Parathyroid adenoma (tissue), 2 donors: ENCODE data around the gene SALL4.
"Not testable (repeated sequence)": the region's sequence is repeated elsewhere in the genome, so short reads cannot be mapped to it uniquely, and the experiment has no call there.

ENCODE experiments used
- H2AFZ ChIP-seq: fragments of 300-600 bp; sonication (generic); one replicate; pipeline ENCODE4 v1.7.0; 2017; ENCODE audit warnings: antibody characterized with exemption, mild to moderate bottlenecking
- H3K27ac ChIP-seq: fragments of 300-600 bp; sonication (generic); one replicate; pipeline ENCODE4 v1.7.0; 2017
- H3K27me3 ChIP-seq: fragments of 300-600 bp; sonication (generic); one replicate; pipeline ENCODE4 v1.7.0; 2017; ENCODE audit warnings: low read length; ENCODE audit not compliant: control insufficient read depth, insufficient read depth
- H3K36me3 ChIP-seq: fragments of 300-600 bp; sonication (generic); one replicate; pipeline ENCODE4 v1.7.0; 2017; ENCODE audit warnings: low read length; ENCODE audit not compliant: control insufficient read depth, insufficient read depth
- H3K4me1 ChIP-seq: fragments of 300-600 bp; sonication (generic); one replicate; pipeline ENCODE4 v1.7.0; 2017; ENCODE audit warnings: control low read depth
- H3K4me2 ChIP-seq: fragments of 300-600 bp; sonication (generic); one replicate; pipeline ENCODE4 v1.7.0; 2017; ENCODE audit warnings: low read length
- H3K4me3 ChIP-seq: fragments of 300-600 bp; sonication (generic); one replicate; pipeline ENCODE4 v1.7.0; 2017; ENCODE audit warnings: low read depth, low read length
- H3K79me2 ChIP-seq: fragments of 300-600 bp; sonication (generic); one replicate; pipeline ENCODE4 v1.7.0; 2017; ENCODE audit warnings: control low read depth
- H3K9ac ChIP-seq: fragments of 300-600 bp; sonication (generic); one replicate; pipeline ENCODE4 v1.7.0; 2017; ENCODE audit warnings: mild to moderate bottlenecking
- H3K9me3 ChIP-seq: fragments of 300-600 bp; sonication (generic); one replicate; pipeline ENCODE4 v1.7.0; 2017; ENCODE audit warnings: low read length; ENCODE audit not compliant: control insufficient read depth
- CTCF ChIP-seq: fragments of 300-600 bp; sonication (generic); IDR thresholded peaks from one replicate; pipeline ENCODE4 v1.7.0; 2017; ENCODE audit warnings: antibody characterized with exemption, mild to moderate bottlenecking
- donor health status: primary hyperparathyroidism.

SALL4 gene

DNA sequence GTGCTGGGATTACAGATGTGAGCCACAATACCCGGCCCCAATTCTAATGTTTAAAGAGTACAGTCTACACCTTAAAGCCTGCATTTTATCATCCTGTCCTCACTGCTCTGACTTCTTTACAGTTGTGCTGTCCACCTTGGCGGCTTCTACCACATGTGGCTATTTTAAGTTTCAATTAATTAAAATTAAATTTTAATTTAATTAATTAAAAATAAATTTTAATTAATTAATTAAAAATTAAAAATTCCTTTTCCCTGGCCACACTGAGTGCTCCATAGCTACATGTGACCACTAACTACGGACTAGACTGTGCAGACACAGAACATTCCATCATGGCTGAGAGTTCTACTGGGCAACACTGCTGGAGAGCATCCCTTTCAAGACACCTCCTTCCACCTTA is 61.5 kb downstream of the SALL4 start:
- Histone ChIP-seq H3K9ac (no peak overlapping the region), H3K4me3 (no peak overlapping the region), H3K27me3 (no peaks in the 10 kb centered on the region), H3K4me1 (no peaks in the 10 kb centered on the region), H3K4me2 (no peak overlapping the region), H2AFZ (no peak overlapping the region), H3K36me3 (no peaks in the 10 kb centered on the region), H3K27ac (no peak overlapping the region), H3K79me2 (peaks cover 48% of the 10 kb centered on the region), H3K9me3 (no peaks in the 10 kb centered on the region)
- TF ChIP-seq CTCF: no peak

DNA sequence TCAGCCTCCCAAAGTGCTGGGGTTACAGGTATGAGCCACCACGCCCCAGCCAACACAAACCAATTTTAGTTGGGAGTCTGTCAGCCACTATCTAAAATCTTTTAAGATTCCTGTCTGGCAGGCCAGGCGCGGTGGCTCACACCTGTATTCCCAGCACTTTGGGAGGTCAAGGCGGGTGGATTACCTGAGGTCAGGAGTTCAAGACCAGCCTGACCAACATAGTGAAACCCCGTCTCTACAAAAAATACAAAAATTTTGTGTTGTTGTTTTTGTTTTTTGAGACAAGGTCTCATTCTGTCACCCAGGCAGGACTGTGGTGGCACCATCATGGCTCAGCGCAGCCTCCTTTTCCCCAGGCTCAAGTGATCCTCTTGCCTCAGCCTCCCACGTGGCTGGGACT is 62.0 kb downstream of the SALL4 start:
- H3K4me3 ChIP-seq, H3K27ac ChIP-seq, H3K9ac ChIP-seq, H3K4me2 ChIP-seq, H3K9me3 ChIP-seq, H3K4me1 ChIP-seq, H3K27me3 ChIP-seq, H2AFZ ChIP-seq, H3K36me3 ChIP-seq: not testable (repeated sequence)
- peaks cover 45% of the 10 kb centered on the region for H3K79me2 ChIP-seq

GRCh38 chr20:51739722-51740249 is 62.5 kb downstream of the SALL4 start:
- Histone ChIP-seq H3K27ac (no peak overlapping the region), H3K4me2 (no peak overlapping the region), H3K9me3 (no peaks in the 10 kb centered on the region), H3K4me1 (no peaks in the 10 kb centered on the region), H3K4me3 (no peak overlapping the region), H3K36me3 (no peaks in the 10 kb centered on the region), H3K27me3 (no peaks in the 10 kb centered on the region), H3K9ac (no peak overlapping the region), H3K79me2 (peaks cover 43% of the 10 kb centered on the region), H2AFZ (no peak overlapping the region)
- TF ChIP-seq CTCF: no peak

- peaks cover 40% of the 10 kb centered on the region for H3K79me2 ChIP-seq
- no peaks in the 10 kb centered on the region for H3K36me3 ChIP-seq
- no peak overlapping the region for H3K4me2 ChIP-seq
- H2AFZ ChIP-seq: no peak overlapping the region
- H3K27ac ChIP-seq: no peak overlapping the region
- no peaks in the 10 kb centered on the region for H3K9me3 ChIP-seq
- no peaks in the 10 kb centered on the region for H3K27me3 ChIP-seq
- no peak overlapping the region for H3K9ac ChIP-seq
- H3K4me1 ChIP-seq: no peaks in the 10 kb centered on the region
- TF ChIP-seq CTCF: no peak
- H3K4me3 ChIP-seq: no peak overlapping the region
Observed at GRCh38 chr20:51738877-51739447, 63.4 kb downstream of the SALL4 start.

DNA sequence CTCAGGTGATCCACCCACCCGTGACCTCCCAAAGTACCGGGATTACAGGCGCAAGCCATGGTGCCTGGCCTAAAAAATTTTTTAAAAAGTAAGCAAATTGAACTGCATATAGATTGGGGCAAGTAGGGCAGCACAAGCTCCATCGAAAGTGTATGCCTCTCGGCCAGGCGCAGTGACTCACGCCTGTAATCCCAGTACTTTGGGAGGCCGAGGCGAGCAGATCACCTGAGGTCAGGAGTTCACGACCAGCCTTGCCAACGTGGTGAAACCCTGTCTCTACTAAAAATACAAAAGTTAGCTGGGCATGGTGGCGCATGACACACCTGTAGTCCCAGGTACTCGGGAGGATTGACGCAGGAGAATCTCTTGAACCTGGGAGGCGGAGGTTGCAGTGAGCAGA is 64.1 kb downstream of the SALL4 start:
- not testable (repeated sequence) for H3K27ac ChIP-seq

GRCh38 chr20:51736947-51737346 is 65.4 kb downstream of the SALL4 start:
- no peak overlapping the region for H3K4me3 ChIP-seq
- no peak overlapping the region for H3K4me2 ChIP-seq
- no peak overlapping the region for H3K27ac ChIP-seq
- H3K79me2 ChIP-seq: peaks cover 39% of the 10 kb centered on the region
- H3K4me1 ChIP-seq: no peaks in the 10 kb centered on the region
- no peak overlapping the region for H2AFZ ChIP-seq
- no peak overlapping the region for H3K9ac ChIP-seq
- H3K9me3 ChIP-seq: no peaks in the 10 kb centered on the region
- no peak for TF ChIP-seq CTCF
- H3K36me3 ChIP-seq: no peaks in the 10 kb centered on the region
- H3K27me3 ChIP-seq: no peaks in the 10 kb centered on the region

More for the DNA sequence above, 64.1 kb downstream of the SALL4 start:
- H3K4me3 ChIP-seq, H3K27me3 ChIP-seq, H3K9ac ChIP-seq, H3K9me3 ChIP-seq, H2AFZ ChIP-seq, H3K4me1 ChIP-seq, H3K36me3 ChIP-seq, H3K4me2 ChIP-seq: not testable (repeated sequence)
- H3K79me2 ChIP-seq: peaks cover 43% of the 10 kb centered on the region
